T47D (cell line): ENCODE data around the gene SLC22A3.

ENCODE experiments used
- DNase-seq, 2 experiments: peaks; one replicate each; pipeline versions ENCODE4 v3.0.0 to v3.0.0-alpha.2; 2011 to 2012; ENCODE audit warnings: low read depth in 1 of 2, low spot score in 1 of 2
- JUND ChIP-seq: IDR thresholded peaks from 2 replicates; pipeline ENCODE4 v1.6.1; 2012; ENCODE audit warnings: low read depth
- in situ Hi-C: cut with HindIII; loops from 2 replicates; pipeline ENCODE4 v1.10.0; 2016; ENCODE audit warnings: low sequenced_read_pairs, low pct_unique_long_range_greater_than_20kb

Gene SLC22A3

DNA sequence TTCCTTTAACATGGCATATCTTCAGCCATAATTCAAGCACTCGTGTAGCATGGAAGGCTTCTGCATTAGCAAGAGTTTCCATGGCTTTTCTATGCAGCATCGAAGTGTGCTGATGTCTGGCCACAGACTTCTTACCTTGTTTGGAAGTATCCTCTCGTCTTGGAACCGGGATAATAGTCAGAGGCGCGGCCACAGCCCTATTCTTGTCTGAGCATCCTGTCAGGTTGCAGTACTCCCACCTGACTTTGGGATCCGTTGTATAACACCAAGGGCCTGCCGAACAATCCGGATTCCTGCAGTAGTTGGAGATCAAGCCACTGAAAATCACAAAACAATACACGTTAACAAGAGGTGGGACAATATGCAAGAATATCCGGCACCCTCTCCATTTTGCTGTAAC is 138.9 kb downstream of the SLC22A3 start:
- TF ChIP-seq JUND, result no peak
- no peak for DNase-seq
- in situ Hi-C loops, result no loop called here

DNA sequence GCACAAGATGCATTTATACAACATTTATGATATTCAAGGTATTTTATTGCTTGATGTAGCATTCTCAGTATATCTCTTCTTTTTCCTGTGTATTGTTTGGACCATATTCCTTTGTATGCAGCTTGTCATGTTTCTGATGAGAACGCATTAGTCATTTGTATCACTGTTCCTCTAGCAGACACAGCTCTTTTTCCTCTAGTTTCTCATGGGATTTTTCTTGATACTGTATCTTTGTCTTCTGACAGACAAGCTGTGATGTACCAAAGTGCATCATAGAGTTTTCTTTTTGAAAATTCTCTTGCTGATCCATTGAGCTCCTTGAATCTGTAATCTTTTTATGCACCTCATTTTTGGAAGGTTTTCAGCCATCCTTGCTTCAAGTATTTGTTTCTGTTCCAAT is 140.9 kb downstream of the SLC22A3 start:
- no peak for DNase-seq
- in situ Hi-C loops, result no loop called here
- TF ChIP-seq JUND, result no peak

DNA sequence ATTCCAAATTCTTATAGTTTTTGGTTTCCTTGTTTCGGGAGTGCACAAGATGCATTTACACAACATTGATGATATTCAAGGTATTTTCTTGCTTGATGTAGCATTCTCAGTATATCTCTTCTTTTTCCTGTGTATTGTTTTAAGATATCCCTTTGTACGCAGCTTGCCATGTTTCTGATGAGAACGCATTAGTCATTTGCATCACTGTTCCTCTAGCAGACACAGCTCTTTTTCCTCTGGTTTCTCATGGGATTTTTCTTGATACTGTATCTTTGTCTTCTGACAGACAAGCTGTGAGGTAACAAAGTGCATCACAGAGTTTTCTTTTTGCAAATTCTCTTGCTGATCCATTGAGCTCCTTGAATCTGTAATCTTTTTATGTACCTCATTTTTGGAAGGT is 146.4 kb downstream of the SLC22A3 start:
- no peak for DNase-seq
- in situ Hi-C loops, result no loop called here
- TF ChIP-seq JUND, result no peak

DNA sequence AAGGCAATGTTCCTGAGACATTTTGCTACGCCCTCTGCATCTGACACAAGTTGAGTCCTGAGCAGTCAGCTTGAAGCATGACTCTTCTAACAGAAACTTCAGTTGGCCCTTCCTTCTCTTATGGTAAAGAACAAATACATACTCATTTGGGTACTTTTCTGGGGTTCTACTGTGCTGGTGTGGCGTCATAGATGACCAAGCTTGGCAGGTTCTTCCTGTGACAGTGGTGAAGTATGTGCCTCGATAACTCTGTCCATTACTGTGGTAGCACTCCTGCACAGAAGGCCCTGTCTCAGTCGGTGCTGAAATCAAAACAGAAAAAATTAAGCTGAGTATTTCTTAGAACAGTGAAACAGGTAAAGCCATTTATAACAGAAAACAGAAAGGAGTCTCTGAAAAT is 152.5 kb downstream of the SLC22A3 start:
- no peak for DNase-seq
- in situ Hi-C loops, result no loop called here
- no peak for TF ChIP-seq JUND
